Measurements from ENCODE around the gene VOPP1.

DNA sequence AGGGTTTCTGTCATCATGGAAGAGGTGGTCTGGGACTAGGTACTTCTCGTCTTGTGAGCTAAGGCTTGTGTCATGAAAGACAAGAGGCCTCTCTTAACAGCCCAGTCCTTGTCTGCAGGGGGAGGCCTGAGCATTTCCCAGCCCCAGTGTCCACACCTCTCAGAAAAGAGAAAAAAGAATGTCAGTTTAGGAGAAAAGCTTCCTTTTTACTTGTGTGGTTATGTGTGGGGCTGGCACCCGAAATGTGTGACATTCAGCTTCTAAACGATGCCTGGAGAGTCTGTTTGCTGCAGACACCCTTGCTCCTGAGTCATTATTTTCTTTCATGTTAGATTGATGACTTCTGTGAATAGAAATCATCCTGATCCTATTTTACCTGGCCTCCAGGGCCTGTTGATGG lies 139.8 kb downstream of the VOPP1 start:
- TF ChIP-seq ZNF652 (CRISPR knock-in tag; IDR thresholded peaks at IDR 0.05; ENCODE audit: borderline replicate concordance, low read depth) (no peak), NBN (conservative IDR thresholded peaks at IDR 0.05) (no peak)
- TF ChIP-seq, protein P1, sequence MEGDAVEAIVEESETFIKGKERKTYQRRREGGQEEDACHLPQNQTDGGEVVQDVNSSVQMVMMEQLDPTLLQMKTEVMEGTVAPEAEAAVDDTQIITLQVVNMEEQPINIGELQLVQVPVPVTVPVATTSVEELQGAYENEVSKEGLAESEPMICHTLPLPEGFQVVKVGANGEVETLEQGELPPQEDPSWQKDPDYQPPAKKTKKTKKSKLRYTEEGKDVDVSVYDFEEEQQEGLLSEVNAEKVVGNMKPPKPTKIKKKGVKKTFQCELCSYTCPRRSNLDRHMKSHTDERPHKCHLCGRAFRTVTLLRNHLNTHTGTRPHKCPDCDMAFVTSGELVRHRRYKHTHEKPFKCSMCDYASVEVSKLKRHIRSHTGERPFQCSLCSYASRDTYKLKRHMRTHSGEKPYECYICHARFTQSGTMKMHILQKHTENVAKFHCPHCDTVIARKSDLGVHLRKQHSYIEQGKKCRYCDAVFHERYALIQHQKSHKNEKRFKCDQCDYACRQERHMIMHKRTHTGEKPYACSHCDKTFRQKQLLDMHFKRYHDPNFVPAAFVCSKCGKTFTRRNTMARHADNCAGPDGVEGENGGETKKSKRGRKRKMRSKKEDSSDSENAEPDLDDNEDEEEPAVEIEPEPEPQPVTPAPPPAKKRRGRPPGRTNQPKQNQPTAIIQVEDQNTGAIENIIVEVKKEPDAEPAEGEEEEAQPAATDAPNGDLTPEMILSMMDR (CRISPR knock-in tag; IDR thresholded peaks at IDR 0.05), result no peak

All from HepG2 (cell line).